Spleen (tissue), 11 donors: ENCODE results near the gene CEP128. TPM values are rescaled to one million over a fixed set of nuclear protein-coding genes. Genes with fewer than 3 reads are reported as not detected.

ENCODE experiments used
- DNase-seq: peaks from one replicate; pipeline ENCODE4 v3.0.0-alpha.2; 2020
- H3K27ac ChIP-seq, 8 donors: fragments of 200-600 bp; sonication (generic) in 7 of 8; 1 replicate in 4 of 8; 2 replicates in 4 of 8; pipeline versions ENCODE4 v1.5.0 to v1.8.0; 2016 to 2021; ENCODE audit warnings: inconsistent platforms in 4 of 8, mild to moderate bottlenecking in 4 of 8, moderate library complexity in 1 of 8
- H3K27me3 ChIP-seq, 7 donors: fragments of 200-600 bp; sonication (generic) in 6 of 7; replicated peaks in 1 of 7; 1 replicate in 4 of 7; 2 replicates in 3 of 7; pipeline versions ENCODE4 v1.5.0 to v1.8.0; 2016 to 2021; ENCODE audit warnings: inconsistent platforms in 3 of 7, mild to moderate bottlenecking in 1 of 7
- H3K36me3 ChIP-seq, 6 donors: fragments of 200-600 bp; sonication (generic) in 5 of 6; 1 replicate in 4 of 6; 2 replicates in 2 of 6; pipeline versions ENCODE4 v1.5.0 to v1.8.0; 2016 to 2021; ENCODE audit warnings: inconsistent platforms in 2 of 6
- H3K4me1 ChIP-seq, 6 donors: fragments of 200-600 bp; sonication (generic) in 5 of 6; 1 replicate in 3 of 6; 2 replicates in 3 of 6; pipeline versions ENCODE4 v1.5.0 to v1.8.0; 2016 to 2021; ENCODE audit warnings: inconsistent platforms in 3 of 6
- H3K4me3 ChIP-seq, 8 donors: fragments of 200-600 bp; sonication (generic) in 7 of 8; 1 replicate in 4 of 8; 2 replicates in 4 of 8; pipeline versions ENCODE4 v1.5.0 to v1.8.0; 2016 to 2021; ENCODE audit warnings: inconsistent platforms in 4 of 8, mild to moderate bottlenecking in 4 of 8, moderate library complexity in 2 of 8
- H3K9me3 ChIP-seq, 8 donors: fragments of 200-600 bp; sonication (generic) in 7 of 8; 1 replicate in 4 of 8; 2 replicates in 4 of 8; pipeline versions ENCODE4 v1.5.0 to v1.8.0; 2016 to 2021; ENCODE audit warnings: inconsistent platforms in 4 of 8
- CTCF ChIP-seq, 11 experiments: fragments of 200-600 bp in 7 of 11; fragments of 450-650 bp in 4 of 11; sonication (generic) in 4 of 11; IDR thresholded peaks in 8 of 11; conservative IDR thresholded peaks in 3 of 11; 1 replicate in 7 of 11; 2 replicates in 4 of 11; pipeline versions ENCODE4 v1.4.0 to v1.8.0; 2016 to 2021; ENCODE audit warnings: antibody characterized with exemption in 11 of 11, inconsistent platforms in 4 of 11, mild to moderate bottlenecking in 1 of 11
- POLR2A ChIP-seq, 3 donors: fragments of 450-650 bp; IDR thresholded peaks; one replicate each; pipeline ENCODE4 v1.5.1; 2017; ENCODE audit warnings: antibody characterized with exemption in 3 of 3, mild to moderate bottlenecking in 1 of 3
- POLR2AphosphoS5 ChIP-seq, 3 donors: sonication (generic); formaldehyde crosslinking; IDR thresholded peaks; one replicate each; pipeline ENCODE4 v1.5.1; 2017; ENCODE audit warnings: antibody characterized with exemption in 3 of 3
- WGBS, 5 donors: extraction: QIAGEN DNeasy Blood & Tissue Kit in 3 of 5; methylation state at CpG; one replicate each; pipeline versions ENCODE4 v1.1.5 to v1.1.7; 2013 to 2018; 5-methylcytosine and 5-hydroxymethylcytosine counted together
- intact Hi-C: fragments of 100-400 bp; cut with DNase I; formaldehyde crosslinking; loops from one replicate; pipeline ENCODE4 v1.15.0; 2023; ENCODE audit warnings: low total_unique reads
- polyA plus RNA-seq, 3 donors: library from polyadenylated mRNA; stranded (reverse); fragments of 200-250 nt; gene quantifications; one replicate each; pipeline ENCODE4 v1.2.1, GENCODE V29; 2013
- total RNA-seq, 7 donors: library from RNA; depleted of rRNA in 3 of 7; stranded (reverse); fragments of >200 nt in 3 of 7; fragmentation: NEBNext Ultra II Directional in 4 of 7; extraction: Animal tissue kit (Norgen Biotek cat#: 25700) in 4 of 7; gene quantifications; one replicate each; pipeline versions ENCODE4 v1.1.0 to v1.2.1, GENCODE V29; 2016 to 2021
- donor health status: healthy with polysubstance abuse.
- donor health status: DM: no; HTN: no; CAD: no; lungs with moderate emphysema.
- donor health status: DM: no; HTN: no; CAD: no.
- donor health status: Bipolar disorder and iron deficiency.
- donor health status: healthy.
- donor health status: DM: no; HTN: no; CAD: no.
- donor health status: DM: yes; HTN: yes; CAD: no.

The CEP128 gene
- total and polyA plus RNA-seq, 10 donors: 1.5 to 34.2 (median 15.7) TPM

GRCh38 chr14:80620434-80620833, 321.1 kb downstream of the CEP128 start:
- WGBS, 5 donors: 87 to 98% (median 88%) methylated on average over 1 of the region's 1 CpG
- TF ChIP-seq POLR2AphosphoS5 (IDR thresholded peaks at IDR 0.05): no peak
- TF ChIP-seq CTCF (IDR thresholded peaks at IDR 0.05 in 8 of 11, conservative IDR thresholded peaks at IDR 0.05 in 3 of 11): no peak
- TF ChIP-seq POLR2A (IDR thresholded peaks at IDR 0.05): no peak
- no peak for DNase-seq
- Histone ChIP-seq H3K9me3 (peaks cover 0 to 5% (median 0%) of the 10 kb centered on the region in 8 donors), H3K27ac (no peak overlapping the region), H3K4me1 (no peaks in the 10 kb centered on the region), H3K36me3 (no peaks in the 10 kb centered on the region), H3K27me3 (no peaks in the 10 kb centered on the region), H3K4me3 (no peak overlapping the region)
- intact Hi-C loops: no loop called here

GRCh38 chr14:80618751-80619329, 322.7 kb downstream of the CEP128 start:
- peaks cover 0 to 5% (median 0%) of the 10 kb centered on the region in 8 donors for H3K9me3 ChIP-seq
- DNase-seq: no peak
- WGBS, 5 donors: 94 to 98% (median 95%) methylated on average over 4 of the region's 4 CpGs

GRCh38 chr14:80615831-80616230, 325.7 kb downstream of the CEP128 start:
- Histone ChIP-seq H3K27ac (no peak overlapping the region), H3K27me3 (no peaks in the 10 kb centered on the region), H3K4me1 (no peaks in the 10 kb centered on the region), H3K36me3 (no peaks in the 10 kb centered on the region), H3K4me3 (no peak overlapping the region), H3K9me3 (no peaks in the 10 kb centered on the region)
- intact Hi-C loops: no loop called here
- DNase-seq: no peak
- no peak for TF ChIP-seq POLR2A (IDR thresholded peaks at IDR 0.05)
- TF ChIP-seq POLR2AphosphoS5 (IDR thresholded peaks at IDR 0.05): no peak
- no peak for TF ChIP-seq CTCF (IDR thresholded peaks at IDR 0.05 in 8 of 11, conservative IDR thresholded peaks at IDR 0.05 in 3 of 11)
- WGBS, 5 donors: 68 to 89% (median 84%) methylated on average over 4 of the region's 4 CpGs

More at GRCh38 chr14:80618751-80619329, 322.7 kb downstream of the CEP128 start:
- intact Hi-C loops: no loop called here
- no peak overlapping the region for H3K4me3 ChIP-seq
- H3K4me1 ChIP-seq: no peaks in the 10 kb centered on the region
- TF ChIP-seq POLR2A (IDR thresholded peaks at IDR 0.05) (no peak), CTCF (IDR thresholded peaks at IDR 0.05 in 8 of 11, conservative IDR thresholded peaks at IDR 0.05 in 3 of 11) (no peak), POLR2AphosphoS5 (IDR thresholded peaks at IDR 0.05) (no peak)
- no peak overlapping the region for H3K27ac ChIP-seq
- H3K36me3 ChIP-seq: no peaks in the 10 kb centered on the region
- no peaks in the 10 kb centered on the region for H3K27me3 ChIP-seq

- Histone ChIP-seq H3K36me3 (no peaks in the 10 kb centered on the region), H3K27me3 (no peaks in the 10 kb centered on the region), H3K4me3 (no peak overlapping the region), H3K27ac (no peak overlapping the region), H3K9me3 (no peaks in the 10 kb centered on the region), H3K4me1 (no peaks in the 10 kb centered on the region)
- TF ChIP-seq CTCF (IDR thresholded peaks at IDR 0.05 in 8 of 11, conservative IDR thresholded peaks at IDR 0.05 in 3 of 11): no peak
- TF ChIP-seq POLR2A (IDR thresholded peaks at IDR 0.05): no peak
- no peak for TF ChIP-seq POLR2AphosphoS5 (IDR thresholded peaks at IDR 0.05)
- DNase-seq: no peak
- intact Hi-C loops: no loop called here
These were observed 332.5 kb downstream of the CEP128 start for GRCh38 chr14:80609055-80609454.
